ENCODE results near the gene EFCAB6.

The EFCAB6 gene

GRCh38 chr22:43847376-43848289 is 35.5 kb upstream of the EFCAB6 start:
- no peak overlapping the region for H3K4me3 ChIP-seq (ENCODE audit: low read depth, low read length)
- no peak for DNase-seq (ENCODE audit: low read depth)
- no peak for TF ChIP-seq CTCF (IDR thresholded peaks at IDR 0.05; ENCODE audit: low read depth, low read length, missing control alignments)
- in situ Hi-C loops (cut with HindIII; ENCODE audit: low sequenced_read_pairs) = loop anchor here (5.0 kb wide), 1 partner anchor 40 kb away; no protein-coding TSS in a partner anchor

DNA sequence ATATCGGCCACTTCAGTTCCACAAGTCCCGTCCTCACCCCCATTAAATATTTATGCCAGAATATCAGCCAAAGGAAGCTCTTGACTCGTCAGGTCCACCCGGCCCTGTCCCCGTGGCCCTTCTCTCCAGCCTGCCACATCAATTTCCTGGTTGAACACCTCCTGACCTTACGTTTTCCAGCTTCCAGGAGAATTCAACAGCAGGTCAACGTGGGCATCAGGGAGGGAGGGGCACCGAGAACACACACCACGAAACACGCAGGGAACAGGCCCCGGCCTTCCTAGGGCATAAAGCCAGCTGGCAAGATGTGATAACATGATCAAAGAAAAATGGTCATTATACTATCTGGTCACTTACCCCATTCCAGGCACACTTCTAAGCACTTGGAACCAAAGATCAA is 34.9 kb upstream of the EFCAB6 start:
- no peak for DNase-seq (ENCODE audit: low read depth)
- no peak overlapping the region for H3K4me3 ChIP-seq (ENCODE audit: low read depth, low read length)
- in situ Hi-C loops (cut with HindIII; ENCODE audit: low sequenced_read_pairs) = loop anchor here (5.0 kb wide), 1 partner anchor 40 kb away; no protein-coding TSS in a partner anchor
- TF ChIP-seq CTCF (IDR thresholded peaks at IDR 0.05; ENCODE audit: low read depth, low read length, missing control alignments) = no peak

DNA sequence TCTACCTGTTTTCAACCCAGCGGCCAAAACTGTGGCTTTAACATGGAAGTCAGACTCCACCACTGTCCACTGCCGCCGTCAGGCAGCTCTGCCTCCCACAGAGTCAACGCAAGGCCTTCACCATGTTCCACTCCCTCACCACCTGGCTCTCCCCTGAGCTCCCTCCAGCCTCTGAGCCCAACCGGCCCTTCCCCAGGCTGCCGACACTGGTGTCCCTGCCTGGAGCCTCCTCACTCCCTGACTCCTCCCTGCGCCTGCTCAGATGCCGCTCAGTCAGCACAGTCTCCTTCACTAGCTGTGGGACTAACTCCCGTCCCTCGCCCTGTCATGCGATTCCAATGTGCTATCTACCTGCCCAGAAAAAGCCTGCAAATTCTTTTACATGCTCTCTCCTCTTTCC is 33.9 kb upstream of the EFCAB6 start:
- DNase-seq (ENCODE audit: low read depth) = no peak
- no peak overlapping the region for H3K4me3 ChIP-seq (ENCODE audit: low read depth, low read length)
- in situ Hi-C loops (cut with HindIII; ENCODE audit: low sequenced_read_pairs) = loop anchor here (5.0 kb wide), 1 partner anchor 41 kb away; no protein-coding TSS in a partner anchor
- TF ChIP-seq CTCF (IDR thresholded peaks at IDR 0.05; ENCODE audit: low read depth, low read length, missing control alignments) = no peak

GRCh38 chr22:43844560-43845545 is 32.7 kb upstream of the EFCAB6 start:
- no peak for TF ChIP-seq CTCF (IDR thresholded peaks at IDR 0.05; ENCODE audit: low read depth, low read length, missing control alignments)
- DNase-seq (ENCODE audit: low read depth) = no peak
- no peak overlapping the region for H3K4me3 ChIP-seq (ENCODE audit: low read depth, low read length)
- in situ Hi-C loops (cut with HindIII; ENCODE audit: low sequenced_read_pairs) = loop anchor here (5.0 kb wide), 1 partner anchor 42 kb away; no protein-coding TSS in a partner anchor

DNA sequence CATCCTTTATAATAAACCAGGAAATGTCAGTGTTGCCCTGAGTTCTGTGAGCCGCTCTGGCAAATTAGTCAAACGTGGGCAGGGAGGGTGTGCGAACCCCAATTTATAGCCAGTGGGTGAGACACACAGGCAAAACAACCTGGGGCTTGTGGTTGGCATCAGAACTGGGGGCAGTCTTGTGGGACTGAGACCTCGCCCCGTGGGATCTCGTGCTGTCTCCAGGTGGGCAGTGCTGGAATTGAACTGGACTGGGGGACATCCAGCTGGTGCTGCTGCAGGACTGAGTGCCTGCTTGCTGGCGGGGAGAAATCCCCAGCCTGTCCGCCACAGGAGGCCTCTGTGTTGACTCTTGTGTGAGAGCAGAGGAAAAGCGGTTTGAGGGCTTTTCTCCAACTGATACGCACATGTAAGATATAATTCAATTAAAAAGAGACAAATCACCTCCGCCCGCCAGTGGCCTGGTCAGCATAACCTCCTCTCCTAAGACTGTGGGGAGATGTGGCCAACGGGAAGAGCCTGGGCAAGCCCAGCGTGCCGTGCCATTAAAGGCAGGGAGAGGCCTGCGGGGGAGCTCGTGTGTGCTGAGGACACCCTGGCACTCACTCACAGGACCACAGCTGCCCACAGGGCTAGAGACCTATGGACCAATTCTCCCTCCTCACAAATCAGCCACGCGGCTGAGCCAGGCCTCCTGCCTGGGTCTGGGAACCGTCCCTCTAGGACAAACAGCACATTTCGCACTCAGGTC is 31.9 kb upstream of the EFCAB6 start:
- no peak for TF ChIP-seq CTCF (IDR thresholded peaks at IDR 0.05; ENCODE audit: low read depth, low read length, missing control alignments)
- in situ Hi-C loops (cut with HindIII; ENCODE audit: low sequenced_read_pairs) = no loop called here
- no peak overlapping the region for H3K4me3 ChIP-seq (ENCODE audit: low read depth, low read length)
- DNase-seq (ENCODE audit: low read depth) = no peak

All from astrocyte of the cerebellum (primary cell).